Stimulated activated CD4-positive, alpha-beta T cell treated with anti-CD3 and anti-CD28 coated beads, Interleukin-2, amount 100 ng/mL, for 24 hours (primary cell): ENCODE measurements around the gene SUZ12.
"Not testable (repeated sequence)": the region's sequence is repeated elsewhere in the genome, so short reads cannot be mapped to it uniquely, and the experiment has no call there.

Experiments
- DNase-seq, 2 donors: peaks; one replicate each; pipeline ENCODE4 v3.0.0-alpha.2; 2020

The SUZ12 gene

DNA sequence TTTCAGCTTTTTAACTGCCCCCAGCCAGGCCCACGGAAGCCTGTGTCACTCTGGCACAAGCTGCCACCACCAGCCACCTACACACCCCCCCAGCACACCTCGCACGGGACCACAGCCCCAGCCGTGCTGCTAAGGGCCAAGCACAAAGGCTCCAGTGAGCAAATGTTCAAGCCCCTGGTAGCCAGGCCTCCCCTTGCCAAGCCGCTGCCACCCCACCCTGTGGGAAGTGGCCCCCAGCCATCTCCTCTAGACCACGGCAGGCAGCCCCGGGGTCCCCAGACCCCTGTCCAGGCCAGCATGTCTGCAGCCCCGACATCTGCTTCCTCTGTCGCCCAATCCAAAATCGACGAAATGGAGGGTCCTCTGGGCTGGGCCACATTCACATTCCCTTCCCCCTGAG lies 105.5 kb downstream of the SUZ12 start:
- not testable (repeated sequence) for DNase-seq

DNA sequence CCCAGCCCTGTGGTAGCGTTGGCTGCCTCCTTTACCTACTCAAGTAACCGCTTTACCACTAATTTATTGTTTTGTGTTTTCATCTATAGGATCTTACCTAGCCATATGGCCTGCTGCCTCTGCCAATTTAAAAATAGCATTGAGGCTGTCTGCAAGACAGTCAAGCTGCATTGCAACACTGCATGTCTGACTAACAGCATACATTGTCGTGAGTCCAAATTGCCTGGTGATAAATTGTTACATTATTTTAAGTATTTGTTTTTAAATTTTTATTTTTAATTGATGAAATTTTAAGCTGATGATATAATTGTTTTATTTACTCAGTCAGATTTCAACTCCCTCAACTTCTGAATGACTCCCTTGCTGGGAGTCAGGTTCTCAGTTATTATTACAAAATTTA lies 108.8 kb downstream of the SUZ12 start:
- not testable (repeated sequence) for DNase-seq

DNA sequence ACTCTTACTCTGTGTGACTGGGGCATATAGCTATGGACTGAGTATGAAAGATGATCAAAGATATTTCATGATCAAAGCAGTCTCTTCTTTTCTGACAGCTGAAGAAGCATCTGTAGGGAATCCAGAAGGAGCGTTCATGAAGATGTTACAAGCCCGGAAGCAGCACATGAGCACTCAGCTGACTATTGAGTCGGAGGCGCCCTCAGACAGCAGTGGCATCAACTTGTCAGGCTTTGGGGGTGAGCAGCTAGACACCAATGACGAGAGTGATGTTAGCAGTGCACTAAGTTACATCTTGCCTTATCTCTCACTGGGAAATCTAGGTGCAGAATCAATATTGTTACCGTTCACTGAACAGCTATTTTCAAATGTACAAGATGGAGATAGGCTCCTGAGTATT lies 110.9 kb downstream of the SUZ12 start:
- not testable (repeated sequence) for DNase-seq
